K562 (cell line): Measurements from ENCODE around the gene RRAS. TPM values are rescaled to one million over a fixed set of nuclear protein-coding genes. Genes with fewer than 3 reads are reported as not detected.

Source experiments
- ATF6 ChIP-seq: sonication (generic); formaldehyde crosslinking; IDR thresholded peaks from 2 replicates; pipeline ENCODE4 v1.4.0; 2020; ENCODE audit warnings: mild to moderate bottlenecking, missing genetic modification reagents
- CBX1 ChIP-seq: sonication (generic); IDR thresholded peaks from 2 replicates; pipeline ENCODE4 v1.6.1; 2016; ENCODE audit warnings: antibody characterized with exemption, low read depth, mild to moderate bottlenecking
- CCNT2 ChIP-seq: IDR thresholded peaks from 2 replicates; pipeline ENCODE4 v1.6.1; 2011; ENCODE audit warnings: borderline replicate concordance, low read depth, mild to moderate bottlenecking, moderate library complexity, mixed read lengths, low read length; ENCODE audit not compliant: insufficient read length; ENCODE audit errors: extremely low read depth
- CHD4 ChIP-seq: fragments of 200-600 bp; sonication (generic); IDR thresholded peaks from 3 replicates; pipeline ENCODE4 v1.6.1; 2012; ENCODE audit warnings: low read depth, mild to moderate bottlenecking, mixed read lengths, low read length, inconsistent platforms; ENCODE audit not compliant: insufficient read depth, insufficient replicate concordance, poor library complexity, severe bottlenecking
- CREB1 ChIP-seq, 2 experiments: sonication (generic) in 1 of 2; formaldehyde crosslinking in 1 of 2; IDR thresholded peaks; 2 replicates each; pipeline versions ENCODE4 v1.6.1 to v1.8.0; 2012 to 2022; ENCODE audit warnings: inconsistent platforms in 1 of 2, mild to moderate bottlenecking in 1 of 2, missing genetic modification reagents in 1 of 2, moderate library complexity in 1 of 2
- DLX4 ChIP-seq: fragments of 250-450 bp; sonication (Bioruptor Pico); IDR thresholded peaks from 2 replicates; pipeline ENCODE4 v1.6.1; 2021; ENCODE audit warnings: mild to moderate bottlenecking
- GTF2E2 ChIP-seq: fragments of 200-800 bp; sonication (Bioruptor generic); IDR thresholded peaks from 2 replicates; pipeline ENCODE4 v1.6.1; 2016; ENCODE audit warnings: missing genetic modification characterization, missing compliant biosample characterization
- IRF2 ChIP-seq: sonication (generic); formaldehyde crosslinking; IDR thresholded peaks from 2 replicates; pipeline ENCODE4 v1.8.1; 2022; ENCODE audit warnings: mild to moderate bottlenecking, missing genetic modification reagents
- MAZ ChIP-seq, 2 experiments: fragments of 450-650 bp in 1 of 2; sonication (generic) in 1 of 2; formaldehyde crosslinking; IDR thresholded peaks in 1 of 2; conservative IDR thresholded peaks in 1 of 2; 2 replicates each; pipeline versions ENCODE4 v1.4.0 to v1.5.0; 2020; ENCODE audit warnings: mild to moderate bottlenecking in 1 of 2, missing genetic modification reagents in 1 of 2
- POLR2G ChIP-seq: fragments of 200-400 bp; formaldehyde crosslinking; IDR thresholded peaks from 2 replicates; pipeline ENCODE4 v1.6.1; 2017; ENCODE audit warnings: low read depth, mild to moderate bottlenecking, antibody characterized with exemption, low read length, moderate library complexity
- SMARCE1 ChIP-seq: fragments of 450-650 bp; IDR thresholded peaks from 2 replicates; pipeline ENCODE4 v1.7.1; 2016; ENCODE audit warnings: mild to moderate bottlenecking
- SRF ChIP-seq, 2 experiments: fragments of 250-450, 450-650 bp in 1 of 2; sonication (Bioruptor Pico) in 1 of 2; sonication (generic) in 1 of 2; formaldehyde crosslinking; IDR thresholded peaks; 2 replicates each; pipeline versions ENCODE4 v1.5.0 to v1.5.1; 2020 to 2022; ENCODE audit warnings: mild to moderate bottlenecking in 1 of 2, missing genetic modification reagents in 1 of 2
- SRSF7 ChIP-seq: fragments of 200-400 bp; formaldehyde crosslinking; optimal IDR thresholded peaks from 2 replicates; pipeline ENCODE3; 2017; ENCODE audit warnings: mild to moderate bottlenecking, low read depth, low read length
- STAT5A ChIP-seq: IDR thresholded peaks from 2 replicates; pipeline ENCODE4 v1.6.1; 2012; ENCODE audit warnings: low read length, inconsistent platforms, borderline replicate concordance
- STAT6 ChIP-seq: sonication (generic); formaldehyde crosslinking; IDR thresholded peaks from 2 replicates; pipeline ENCODE4 v1.8.1; 2023; ENCODE audit warnings: mild to moderate bottlenecking, missing genetic modification reagents
- XRCC3 ChIP-seq: fragments of 450-650 bp; IDR thresholded peaks from 2 replicates; pipeline ENCODE4 v1.6.1; 2017; ENCODE audit warnings: mild to moderate bottlenecking, moderate library complexity
- YY1 ChIP-seq, 3 experiments: IDR thresholded peaks; 2 replicates each; pipeline ENCODE4 v1.6.1; 2011; ENCODE audit warnings: low read length in 2 of 3, mild to moderate bottlenecking in 2 of 3, moderate library complexity in 2 of 3, borderline replicate concordance in 1 of 3, control low read depth in 1 of 3, low read depth in 1 of 3; ENCODE audit not compliant: insufficient read depth in 3 of 3, insufficient replicate concordance in 2 of 3, control insufficient read depth in 1 of 3, insufficient read length in 1 of 3; ENCODE audit errors: extremely low read depth in 1 of 3
- ZNF431 ChIP-seq: sonication (generic); formaldehyde crosslinking; IDR thresholded peaks from 2 replicates; pipeline ENCODE4 v1.8.0; 2022; ENCODE audit warnings: mild to moderate bottlenecking, missing genetic modification reagents
- ZNF584 ChIP-seq: fragments of 200-800 bp; sonication (Bioruptor generic); IDR thresholded peaks from 2 replicates; pipeline ENCODE4 v1.6.1; 2016; ENCODE audit warnings: low read depth, mild to moderate bottlenecking, missing genetic modification characterization, missing compliant biosample characterization
- polyA plus RNA-seq, 8 experiments: library from polyadenylated mRNA; depleted of rRNA in 4 of 8; stranded (reverse) in 5 of 8; unstranded in 3 of 8; fragments of >200 nt; fragmentation: Nextera tagmentation in 2 of 8; fragmentation: Illumina TruSeq in 1 of 8; extraction: Ambion mirVana in 2 of 8; extraction: Trizol in 1 of 8; gene quantifications; 2 replicates each; pipeline versions ENCODE4 v1.2.1 to v1.2.3, GENCODE V29; 2011 to 2014; ENCODE audit warnings: inconsistent platforms in 1 of 8, missing spikeins in 1 of 8
- total RNA-seq, 7 experiments: library from RNA; depleted of rRNA in 6 of 7; stranded (reverse); fragments of >200 nt in 6 of 7; fragmentation: Illumina TruSeq in 2 of 7; extraction: Trizol in 2 of 7; gene quantifications; 2 replicates each; pipeline versions ENCODE4 v1.2.1 to v1.2.3, GENCODE V29; 2011 to 2021; ENCODE audit warnings: low replicate concordance in 1 of 7

Gene RRAS
- total and polyA plus RNA-seq, 9 of the 15 experiments (the other 6 are each of a cell fraction or from before 2014, with no cell fraction given): 0.70 to 17.3 (median 8.2) TPM

GRCh38 chr19:49664171-49665035 lies 24.5 kb upstream of the RRAS start (continued):
- TF ChIP-seq GTF2E2 (tag): no peak
- TF ChIP-seq SMARCE1: no peak
- 0 out of 2 replicates have a peak, but pooled peaks have one; percentile 22 for TF ChIP-seq STAT6 (CRISPR knock-in tag)
- 0 out of 2 replicates have a peak, but pooled peaks have one; percentile 45 for TF ChIP-seq CBX1
- peak; percentile 81 for TF ChIP-seq POLR2G
- TF ChIP-seq ZNF431: no peak
- TF ChIP-seq XRCC3: no peak
- peak in 1 of 3 experiments; percentile 12 for TF ChIP-seq YY1 (IDR thresholded peaks at IDR 0.05; ENCODE audit: borderline replicate concordance in 1 of 3, control insufficient read depth in 1 of 3, extremely low read depth in 1 of 3, insufficient read depth in 3 of 3, insufficient read length in 1 of 3, insufficient replicate concordance in 2 of 3, low read depth in 1 of 3, low read length in 2 of 3)
- TF ChIP-seq CREB1 (IDR thresholded peaks at IDR 0.05): no peak
- TF ChIP-seq CREB1 (CRISPR knock-in tag; IDR thresholded peaks at IDR 0.05): peak; percentile 34; the same call in 1 of the 2 replicates
- TF ChIP-seq CHD4: no peak
- no peak for TF ChIP-seq IRF2 (CRISPR knock-in tag)
- TF ChIP-seq DLX4 (CRISPR knock-in tag): no peak
- TF ChIP-seq CCNT2: peak; percentile 28
- peak; percentile 43 to 48; a peak in 1 of 4 replicates for TF ChIP-seq MAZ (CRISPR knock-in tag; conservative IDR thresholded peaks at IDR 0.05 in 1 of 2, IDR thresholded peaks at IDR 0.05 in 1 of 2)
- 0 out of 2 replicates have a peak, but pooled peaks have one; percentile 62 for TF ChIP-seq ATF6 (CRISPR knock-in tag)
- no peak for TF ChIP-seq STAT5A
- peak in 1 of 2 experiments; percentile 12; a peak in 1 of 4 replicates for TF ChIP-seq SRF (CRISPR knock-in tag; IDR thresholded peaks at IDR 0.05)
- no peak for TF ChIP-seq ZNF584 (CRISPR knock-in tag)
- TF ChIP-seq SRSF7: no peak
